ENCODE measurements around the gene OTOS. TPM values are rescaled to one million over a fixed set of nuclear protein-coding genes. Genes with fewer than 3 reads are reported as not detected.

The OTOS gene
- total and polyA plus RNA-seq, 4 donors, result not detected

- no peaks in the 10 kb centered on the region for H3K9me3 ChIP-seq (ENCODE audit: control insufficient read depth in 4 of 4, insufficient read depth in 3 of 4, low read length in 3 of 4)
- 74 to 91% methylated on average over 18 to 21 of the region's 21 CpGs for whole genome bisulfite sequencing, 2 donors
- no peak overlapping the region for H3K9ac ChIP-seq (ENCODE audit: insufficient read depth in 1 of 2, low read length in 2 of 2)
- H3K36me3 ChIP-seq (ENCODE audit: control insufficient read depth in 4 of 4, insufficient read depth in 4 of 4, low read length in 4 of 4), result no peaks in the 10 kb centered on the region
- H3K4me3 ChIP-seq, result no peak overlapping the region
- ATAC-seq (ENCODE audit: insufficient read depth, low FRiP score), result no peak
- no peak for TF ChIP-seq CTCF (IDR thresholded peaks at IDR 0.05; ENCODE audit: control extremely low read depth, extremely low read depth)
- peaks cover 0 to 2% (median 0%) of the 10 kb centered on the region in 3 donors for H3K27me3 ChIP-seq (ENCODE audit: control insufficient read depth in 3 of 3, insufficient read depth in 3 of 3, low read length in 2 of 3)
- no peak overlapping the region for H3K27ac ChIP-seq (ENCODE audit: low read depth in 1 of 2, low read length in 1 of 2)
- no peak for DNase-seq
- H3K4me1 ChIP-seq (ENCODE audit: control insufficient read depth in 5 of 5, insufficient read depth in 5 of 5, low read length in 5 of 5), result peaks cover 0 to 17% (median 0%) of the 10 kb centered on the region in 5 donors
Observed at GRCh38 chr2:240159251-240159839, 18.9 kb upstream of the OTOS start.

- ATAC-seq (ENCODE audit: insufficient read depth, low FRiP score) (no peak), DNase-seq (no peak)
- Histone ChIP-seq H3K4me3 (no peak overlapping the region), H3K4me1 (ENCODE audit: control insufficient read depth in 5 of 5, insufficient read depth in 5 of 5, low read length in 5 of 5) (peaks cover 0 to 17% (median 0%) of the 10 kb centered on the region in 5 donors), H3K27ac (ENCODE audit: low read depth in 1 of 2, low read length in 1 of 2) (no peak overlapping the region), H3K36me3 (ENCODE audit: control insufficient read depth in 4 of 4, insufficient read depth in 4 of 4, low read length in 4 of 4) (no peaks in the 10 kb centered on the region), H3K9me3 (ENCODE audit: control insufficient read depth in 4 of 4, insufficient read depth in 3 of 4, low read length in 3 of 4) (peaks cover 0 to 4% (median 1%) of the 10 kb centered on the region in 4 donors), H3K9ac (ENCODE audit: insufficient read depth in 1 of 2, low read length in 2 of 2) (no peak overlapping the region), H3K27me3 (ENCODE audit: control insufficient read depth in 3 of 3, insufficient read depth in 3 of 3, low read length in 2 of 3) (no peaks in the 10 kb centered on the region)
- TF ChIP-seq CTCF (IDR thresholded peaks at IDR 0.05; ENCODE audit: control extremely low read depth, extremely low read depth), result no peak
- WGBS, 2 donors, result 85 to 89% methylated on average over 5 of the region's 5 CpGs
Observed at GRCh38 chr2:240157147-240157470, 16.7 kb upstream of the OTOS start.

GRCh38 chr2:240156435-240157146 lies 16.1 kb upstream of the OTOS start:
- H3K4me1 ChIP-seq (ENCODE audit: control insufficient read depth in 5 of 5, insufficient read depth in 5 of 5, low read length in 5 of 5), result peaks cover 0 to 17% (median 0%) of the 10 kb centered on the region in 5 donors
- no peaks in the 10 kb centered on the region for H3K36me3 ChIP-seq (ENCODE audit: control insufficient read depth in 4 of 4, insufficient read depth in 4 of 4, low read length in 4 of 4)
- no peak overlapping the region for H3K4me3 ChIP-seq
- no peak overlapping the region for H3K9ac ChIP-seq (ENCODE audit: insufficient read depth in 1 of 2, low read length in 2 of 2)
- TF ChIP-seq CTCF (IDR thresholded peaks at IDR 0.05; ENCODE audit: control extremely low read depth, extremely low read depth), result no peak
- H3K27me3 ChIP-seq (ENCODE audit: control insufficient read depth in 3 of 3, insufficient read depth in 3 of 3, low read length in 2 of 3), result no peaks in the 10 kb centered on the region
- WGBS, 2 donors, result 74 to 80% methylated on average over 29 of the region's 29 CpGs
- no peak for DNase-seq
- H3K9me3 ChIP-seq (ENCODE audit: control insufficient read depth in 4 of 4, insufficient read depth in 3 of 4, low read length in 3 of 4), result peaks cover 0 to 4% (median 1%) of the 10 kb centered on the region in 4 donors
- no peak overlapping the region for H3K27ac ChIP-seq (ENCODE audit: low read depth in 1 of 2, low read length in 1 of 2)
- no peak for ATAC-seq (ENCODE audit: insufficient read depth, low FRiP score)
